ENCODE results near the gene ODF4.

Gene ODF4

DNA sequence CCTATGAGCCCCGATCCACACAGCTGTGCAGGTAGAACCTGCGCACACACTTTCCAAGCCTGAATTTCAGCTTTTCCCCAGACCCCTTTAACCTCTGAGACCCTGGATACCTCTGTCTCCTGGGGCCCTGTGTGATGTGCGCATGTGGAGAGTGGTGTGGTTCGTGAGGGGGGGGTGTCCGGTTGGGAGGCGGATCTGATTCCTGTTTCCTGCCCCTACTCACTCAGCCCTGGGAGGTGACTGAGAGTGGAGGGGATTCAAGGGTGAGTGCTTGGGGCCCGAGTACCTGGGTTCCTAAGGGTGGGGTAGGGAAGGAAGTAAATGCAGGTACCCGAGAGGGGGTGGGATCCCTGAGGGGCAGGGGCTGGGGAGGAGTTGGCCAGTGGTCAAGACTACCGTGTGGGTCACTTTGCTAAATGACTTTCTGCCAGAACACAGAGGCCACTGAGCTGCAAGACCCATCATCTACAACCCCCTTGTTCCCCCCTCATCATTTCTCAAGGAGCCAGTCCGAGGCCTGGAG lies 29.0 kb upstream of the ODF4 start:
- no peak for TF ChIP-seq CTCF (conservative IDR thresholded peaks at IDR 0.05; ENCODE audit: low read length)
- no peak overlapping the region for H3K4me3 ChIP-seq (ENCODE audit: low read length)
- DNase-seq (ENCODE audit: low read depth) = no peak

DNA sequence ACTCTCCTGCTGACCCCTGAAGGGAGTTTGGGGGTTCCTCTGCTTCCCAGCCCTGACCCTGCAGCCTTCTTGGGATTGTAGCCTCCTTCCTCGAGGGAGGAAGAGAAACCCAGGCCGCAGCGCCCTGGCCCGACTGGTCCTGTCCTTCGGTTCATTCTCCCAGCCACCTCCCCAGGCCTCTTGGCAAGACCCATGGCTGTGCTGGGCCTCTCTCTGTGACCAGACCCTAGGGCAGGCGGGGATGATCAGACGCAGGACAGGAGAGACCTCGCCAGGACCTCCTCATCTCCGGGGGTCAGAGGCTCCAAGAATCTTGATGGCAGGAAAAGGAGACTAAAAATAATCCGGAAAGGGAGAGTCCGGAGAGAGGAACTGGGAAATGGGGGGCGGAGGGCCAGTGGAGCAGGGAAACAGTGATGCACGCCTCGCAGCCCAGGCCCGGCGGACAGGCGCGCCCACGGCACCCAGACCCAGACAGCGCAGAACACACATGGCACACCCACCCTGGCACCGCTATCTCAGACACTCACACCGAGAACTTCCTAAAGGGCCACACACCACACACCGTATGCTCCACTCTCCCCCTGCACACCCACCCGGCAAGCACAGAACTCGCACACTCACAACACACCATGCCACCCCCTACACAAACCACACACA lies 28.4 kb upstream of the ODF4 start:
- DNase-seq (ENCODE audit: low read depth) = no peak
- no peak overlapping the region for H3K4me3 ChIP-seq (ENCODE audit: low read length)
- TF ChIP-seq CTCF (conservative IDR thresholded peaks at IDR 0.05; ENCODE audit: low read length) = no peak

DNA sequence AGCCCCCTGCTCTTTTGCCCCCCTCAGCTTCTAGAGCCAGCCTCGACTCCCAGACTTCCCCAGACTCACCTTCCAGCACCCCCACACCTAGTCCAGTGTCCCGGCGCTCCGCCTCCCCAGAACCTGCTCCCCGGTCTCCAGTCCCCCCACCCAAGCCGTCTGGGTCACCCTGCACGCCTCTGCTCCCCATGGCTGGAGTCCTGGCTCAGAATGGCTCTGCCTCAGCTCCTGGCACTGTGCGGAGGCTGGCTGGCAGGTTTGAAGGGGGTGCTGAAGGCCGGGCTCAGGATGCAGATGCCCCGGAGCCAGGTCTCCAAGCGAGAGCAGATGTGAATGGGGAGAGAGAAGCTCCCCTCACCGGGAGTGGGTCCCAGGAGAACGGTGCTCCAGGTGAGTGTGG lies 27.4 kb upstream of the ODF4 start:
- DNase-seq (ENCODE audit: low read depth) = no peak
- no peak for TF ChIP-seq CTCF (conservative IDR thresholded peaks at IDR 0.05; ENCODE audit: low read length)
- no peak overlapping the region for H3K4me3 ChIP-seq (ENCODE audit: low read length)

- H3K4me3 ChIP-seq (ENCODE audit: low read length) = no peak overlapping the region
- no peak for DNase-seq (ENCODE audit: low read depth)
- no peak for TF ChIP-seq CTCF (conservative IDR thresholded peaks at IDR 0.05; ENCODE audit: low read length)
Measured at GRCh38 chr17:8312726-8313600, 26.7 kb upstream of the ODF4 start.

DNA sequence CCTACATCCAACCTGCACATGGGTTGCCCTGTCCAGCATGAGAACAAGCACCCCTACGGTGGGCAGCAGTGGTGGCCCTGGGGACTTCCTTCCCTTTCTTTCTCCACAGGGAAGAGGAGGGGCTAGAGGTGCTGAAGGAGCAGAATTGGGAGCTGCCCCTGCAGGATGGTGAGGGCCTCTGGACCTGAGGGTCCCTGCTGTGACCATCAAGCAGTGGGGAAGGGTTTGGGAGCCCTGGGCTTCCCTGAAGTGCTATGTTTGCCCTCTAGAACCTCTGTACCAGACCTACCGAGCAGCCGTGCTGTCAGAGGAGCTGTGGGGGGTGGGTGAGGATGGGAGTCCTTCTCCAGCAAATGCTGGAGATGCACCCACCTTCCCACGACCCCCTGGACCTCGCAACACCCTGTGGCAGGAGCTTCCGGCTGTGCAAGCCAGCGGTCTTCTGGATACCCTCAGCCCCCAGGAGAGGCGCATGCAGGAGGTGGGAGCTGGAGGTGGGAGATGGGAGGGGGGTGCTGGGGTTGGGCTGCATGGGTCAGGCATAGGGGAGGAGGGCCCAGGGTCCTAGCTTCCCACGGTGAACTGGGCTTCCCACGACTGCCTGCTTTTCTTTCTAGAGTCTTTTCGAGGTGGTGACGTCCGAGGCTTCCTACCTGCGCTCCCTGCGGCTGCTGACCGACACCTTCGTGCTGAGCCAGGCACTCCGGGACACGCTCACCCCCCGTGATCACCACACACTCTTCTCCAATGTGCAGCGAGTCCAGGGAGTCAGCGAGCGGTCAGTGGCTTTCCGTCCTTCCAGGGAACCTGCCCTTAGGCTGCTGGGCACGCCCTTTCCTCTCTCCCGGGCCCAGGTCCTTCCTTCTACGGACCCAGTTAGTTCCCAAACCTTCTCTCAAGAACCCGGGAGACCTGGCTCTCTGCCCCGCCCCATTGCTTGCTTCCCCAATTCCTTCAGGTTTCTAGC lies 24.6 kb upstream of the ODF4 start:
- no peak overlapping the region for H3K4me3 ChIP-seq (ENCODE audit: low read length)
- no peak for DNase-seq (ENCODE audit: low read depth)
- TF ChIP-seq CTCF (conservative IDR thresholded peaks at IDR 0.05; ENCODE audit: low read length) = no peak

GRCh38 chr17:8315764-8316217 lies 23.8 kb upstream of the ODF4 start:
- TF ChIP-seq CTCF (conservative IDR thresholded peaks at IDR 0.05; ENCODE audit: low read length) = no peak
- H3K4me3 ChIP-seq (ENCODE audit: low read length) = no peak overlapping the region
- DNase-seq (ENCODE audit: low read depth) = no peak

Measured in AG10803 (cell line).